Measurements from ENCODE around the gene CEP104. TPM values are rescaled to one million over a fixed set of nuclear protein-coding genes. Genes with fewer than 3 reads are reported as not detected.

The CEP104 gene
- total and polyA plus RNA-seq, 2 donors (not counting 1 experiment from before 2014, with no cell fraction given): 27.7 to 71.8 TPM

- Mint-ChIP-seq H3K4me1 (no peaks in the 10 kb centered on the region), H3K27ac (no peak overlapping the region), H3K4me3 (no peak overlapping the region), H3K27me3 (peaks cover 14% of the 10 kb centered on the region), H3K9me3 (ENCODE audit: insufficient read depth) (no peaks in the 10 kb centered on the region)
- Histone ChIP-seq H3K27me3 (replicated peaks in 1 of 4; ENCODE audit: control extremely low read depth in 1 of 4, control insufficient read depth in 3 of 4, insufficient read depth in 4 of 4, low read length in 3 of 4) (no peaks in the 10 kb centered on the region), H3K4me1 (ENCODE audit: control insufficient read depth in 2 of 2, insufficient read depth in 2 of 2, low read length in 2 of 2) (no peaks in the 10 kb centered on the region), H3K9me3 (ENCODE audit: control extremely low read depth in 1 of 3, control insufficient read depth in 2 of 3, insufficient read depth in 1 of 3, low read length in 2 of 3) (peaks cover 0 to 7% (median 0%) of the 10 kb centered on the region in 3 donors), H3K27ac (ENCODE audit: low read length in 2 of 2) (no peak overlapping the region), H3K9ac (ENCODE audit: low read length) (no peak overlapping the region), H3K79me2 (ENCODE audit: control insufficient read depth, insufficient read depth, low read length) (no peaks in the 10 kb centered on the region), H3K4me3 (ENCODE audit: control extremely low read depth in 1 of 5, extremely low read depth in 1 of 5, insufficient read depth in 1 of 5, low read depth in 2 of 5, low read length in 4 of 5) (no peak overlapping the region), H2AFZ (ENCODE audit: insufficient read depth, low read depth, low read length, poor library complexity, severe bottlenecking) (no peak overlapping the region), H3K36me3 (replicated peaks in 1 of 2; ENCODE audit: control extremely low read depth in 1 of 2, control insufficient read depth in 1 of 2, extremely low read depth in 1 of 2, insufficient read depth in 2 of 2, low read length in 1 of 2) (peaks cover 0 to 10% of the 10 kb centered on the region in 2 experiments), H4K20me1 (ENCODE audit: control insufficient read depth, insufficient read depth, low read length, poor library complexity, severe bottlenecking) (no peaks in the 10 kb centered on the region), H3K4me2 (replicated peaks; ENCODE audit: low read depth, low read length, poor library complexity, severe bottlenecking) (no peak overlapping the region)
- CTCF ChIA-PET: no interaction called here
- ATAC-seq (ENCODE audit: low read depth) (no peak), DNase-seq (no peak)
- intact Hi-C loops (cut with micrococcal nuclease): no loop called here
- POLR2A ChIA-PET: no interaction called here
- 88% methylated on average over 6 of the region's 7 CpGs for WGBS (ENCODE audit: insufficient coverage)
- TF ChIP-seq, protein P1, sequence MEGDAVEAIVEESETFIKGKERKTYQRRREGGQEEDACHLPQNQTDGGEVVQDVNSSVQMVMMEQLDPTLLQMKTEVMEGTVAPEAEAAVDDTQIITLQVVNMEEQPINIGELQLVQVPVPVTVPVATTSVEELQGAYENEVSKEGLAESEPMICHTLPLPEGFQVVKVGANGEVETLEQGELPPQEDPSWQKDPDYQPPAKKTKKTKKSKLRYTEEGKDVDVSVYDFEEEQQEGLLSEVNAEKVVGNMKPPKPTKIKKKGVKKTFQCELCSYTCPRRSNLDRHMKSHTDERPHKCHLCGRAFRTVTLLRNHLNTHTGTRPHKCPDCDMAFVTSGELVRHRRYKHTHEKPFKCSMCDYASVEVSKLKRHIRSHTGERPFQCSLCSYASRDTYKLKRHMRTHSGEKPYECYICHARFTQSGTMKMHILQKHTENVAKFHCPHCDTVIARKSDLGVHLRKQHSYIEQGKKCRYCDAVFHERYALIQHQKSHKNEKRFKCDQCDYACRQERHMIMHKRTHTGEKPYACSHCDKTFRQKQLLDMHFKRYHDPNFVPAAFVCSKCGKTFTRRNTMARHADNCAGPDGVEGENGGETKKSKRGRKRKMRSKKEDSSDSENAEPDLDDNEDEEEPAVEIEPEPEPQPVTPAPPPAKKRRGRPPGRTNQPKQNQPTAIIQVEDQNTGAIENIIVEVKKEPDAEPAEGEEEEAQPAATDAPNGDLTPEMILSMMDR (IDR thresholded peaks at IDR 0.05): no peak
- no peak for TF ChIP-seq EZH2 (IDR thresholded peaks at IDR 0.05; ENCODE audit: borderline replicate concordance, insufficient read depth, low read depth, low read length, poor library complexity, severe bottlenecking)
Observed at GRCh38 chr1:3809680-3810079, 47.3 kb downstream of the CEP104 start.

DNA sequence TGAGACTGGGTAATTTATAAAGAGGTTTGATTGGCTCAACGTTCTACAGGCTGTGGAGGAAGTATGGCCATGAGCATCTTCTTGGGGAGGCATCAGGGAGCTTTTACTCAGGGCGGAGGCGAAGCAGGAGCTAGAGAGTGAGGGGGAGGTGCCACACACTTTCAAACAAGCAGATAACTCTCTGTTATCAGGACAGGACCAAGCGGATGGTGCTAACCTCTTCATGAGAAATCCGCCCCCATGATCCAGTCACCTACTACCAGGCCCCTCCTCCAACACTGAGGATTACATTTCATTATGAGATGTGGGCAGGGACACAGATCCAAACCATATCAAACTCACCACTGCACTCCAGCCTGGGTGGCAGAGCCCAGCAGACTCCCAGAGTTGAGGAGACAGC lies 49.2 kb downstream of the CEP104 start:
- no peak overlapping the region for H3K4me3 ChIP-seq (ENCODE audit: control extremely low read depth in 1 of 5, extremely low read depth in 1 of 5, insufficient read depth in 1 of 5, low read depth in 2 of 5, low read length in 4 of 5)
- H2AFZ ChIP-seq (ENCODE audit: insufficient read depth, low read depth, low read length, poor library complexity, severe bottlenecking): no peak overlapping the region
- Mint-ChIP-seq H3K9me3 (ENCODE audit: insufficient read depth) (no peaks in the 10 kb centered on the region), H3K4me3 (no peak overlapping the region), H3K27ac (no peak overlapping the region), H3K4me1 (no peaks in the 10 kb centered on the region), H3K27me3 (peaks cover 23% of the 10 kb centered on the region)
- H3K4me1 ChIP-seq (ENCODE audit: control insufficient read depth in 2 of 2, insufficient read depth in 2 of 2, low read length in 2 of 2): no peaks in the 10 kb centered on the region
- intact Hi-C loops (cut with micrococcal nuclease): no loop called here
- no peak for ATAC-seq (ENCODE audit: low read depth)
- no peak for DNase-seq
- no peak overlapping the region for H3K27ac ChIP-seq (ENCODE audit: low read length in 2 of 2)
- peaks cover 0 to 7% (median 0%) of the 10 kb centered on the region in 3 donors for H3K9me3 ChIP-seq (ENCODE audit: control extremely low read depth in 1 of 3, control insufficient read depth in 2 of 3, insufficient read depth in 1 of 3, low read length in 2 of 3)
- no peaks in the 10 kb centered on the region for H4K20me1 ChIP-seq (ENCODE audit: control insufficient read depth, insufficient read depth, low read length, poor library complexity, severe bottlenecking)
- WGBS (ENCODE audit: insufficient coverage): 60% methylated on average over 1 of the region's 5 CpGs
- no peaks in the 10 kb centered on the region for H3K79me2 ChIP-seq (ENCODE audit: control insufficient read depth, insufficient read depth, low read length)
- ChIA-PET CTCF (no interaction called here), POLR2A (no interaction called here)
- no peak for TF ChIP-seq EZH2 (IDR thresholded peaks at IDR 0.05; ENCODE audit: borderline replicate concordance, insufficient read depth, low read depth, low read length, poor library complexity, severe bottlenecking)
- TF ChIP-seq, protein P1 (IDR thresholded peaks at IDR 0.05): no peak
- H3K36me3 ChIP-seq (replicated peaks in 1 of 2; ENCODE audit: control extremely low read depth in 1 of 2, control insufficient read depth in 1 of 2, extremely low read depth in 1 of 2, insufficient read depth in 2 of 2, low read length in 1 of 2): no peaks in the 10 kb centered on the region
- H3K27me3 ChIP-seq (replicated peaks in 1 of 4; ENCODE audit: control extremely low read depth in 1 of 4, control insufficient read depth in 3 of 4, insufficient read depth in 4 of 4, low read length in 3 of 4): peaks cover 0 to 4% (median 2%) of the 10 kb centered on the region in 4 experiments
- no peak overlapping the region for H3K9ac ChIP-seq (ENCODE audit: low read length)
- H3K4me2 ChIP-seq (replicated peaks; ENCODE audit: low read depth, low read length, poor library complexity, severe bottlenecking): no peak overlapping the region
